Measurements from ENCODE around the gene CLEC4G.
A peak's percentile ranks its signal among the peaks of the same experiment; 100 is the strongest.

CLEC4G gene

DNA sequence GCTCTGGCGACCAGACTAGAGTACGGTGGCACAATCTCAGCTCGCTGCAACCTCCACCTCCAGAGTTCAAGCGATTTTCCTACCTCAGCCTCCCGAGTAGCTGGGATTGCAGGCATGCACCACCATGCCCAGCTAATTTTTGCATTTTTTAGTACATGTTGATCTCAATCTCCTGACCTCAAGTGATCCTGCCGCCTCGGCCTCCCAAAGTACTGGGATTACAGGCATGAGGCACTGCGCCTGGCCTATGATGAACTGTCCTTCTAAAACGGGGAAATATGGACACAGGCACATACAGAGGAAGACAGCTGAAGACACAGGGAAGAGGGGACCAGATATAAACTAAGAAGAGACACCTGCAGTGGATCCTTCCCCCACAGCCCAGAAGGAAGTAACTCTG, 43.9 kb upstream of the CLEC4G start:
- no peaks in the 10 kb centered on the region for H3K27me3 ChIP-seq (ENCODE audit: insufficient read depth, poor library complexity, severe bottlenecking)
- H3K4me3 ChIP-seq (replicated peaks; ENCODE audit: insufficient read depth, low read length), result no peak overlapping the region

DNA sequence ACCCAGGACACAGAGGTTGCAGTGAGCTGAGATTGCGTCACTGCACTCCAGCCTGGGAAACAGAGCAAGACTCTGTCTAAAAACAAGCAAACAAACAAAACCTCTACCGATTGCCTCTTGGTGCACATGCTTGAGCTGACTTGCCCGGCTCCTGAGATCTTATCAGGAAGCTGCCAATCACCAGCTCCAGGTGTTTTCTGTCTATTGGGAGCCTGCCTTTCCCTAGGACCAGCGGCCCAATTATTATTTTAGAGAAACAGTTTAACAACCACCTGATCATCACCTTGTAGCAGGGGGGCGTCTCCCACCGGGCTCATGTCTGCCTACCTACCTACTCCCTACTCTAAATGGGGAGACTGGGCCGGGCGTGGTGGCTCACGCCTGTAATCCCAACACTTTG, 41.9 kb upstream of the CLEC4G start:
- no peaks in the 10 kb centered on the region for H3K27me3 ChIP-seq (ENCODE audit: insufficient read depth, poor library complexity, severe bottlenecking)
- no peak for DNase-seq (ENCODE audit: low read depth in 1 of 2, low spot score in 1 of 2)
- no peak for TF ChIP-seq SPI1 (IDR thresholded peaks at IDR 0.05; ENCODE audit: borderline replicate concordance, low read depth)
- TF ChIP-seq, protein P1, sequence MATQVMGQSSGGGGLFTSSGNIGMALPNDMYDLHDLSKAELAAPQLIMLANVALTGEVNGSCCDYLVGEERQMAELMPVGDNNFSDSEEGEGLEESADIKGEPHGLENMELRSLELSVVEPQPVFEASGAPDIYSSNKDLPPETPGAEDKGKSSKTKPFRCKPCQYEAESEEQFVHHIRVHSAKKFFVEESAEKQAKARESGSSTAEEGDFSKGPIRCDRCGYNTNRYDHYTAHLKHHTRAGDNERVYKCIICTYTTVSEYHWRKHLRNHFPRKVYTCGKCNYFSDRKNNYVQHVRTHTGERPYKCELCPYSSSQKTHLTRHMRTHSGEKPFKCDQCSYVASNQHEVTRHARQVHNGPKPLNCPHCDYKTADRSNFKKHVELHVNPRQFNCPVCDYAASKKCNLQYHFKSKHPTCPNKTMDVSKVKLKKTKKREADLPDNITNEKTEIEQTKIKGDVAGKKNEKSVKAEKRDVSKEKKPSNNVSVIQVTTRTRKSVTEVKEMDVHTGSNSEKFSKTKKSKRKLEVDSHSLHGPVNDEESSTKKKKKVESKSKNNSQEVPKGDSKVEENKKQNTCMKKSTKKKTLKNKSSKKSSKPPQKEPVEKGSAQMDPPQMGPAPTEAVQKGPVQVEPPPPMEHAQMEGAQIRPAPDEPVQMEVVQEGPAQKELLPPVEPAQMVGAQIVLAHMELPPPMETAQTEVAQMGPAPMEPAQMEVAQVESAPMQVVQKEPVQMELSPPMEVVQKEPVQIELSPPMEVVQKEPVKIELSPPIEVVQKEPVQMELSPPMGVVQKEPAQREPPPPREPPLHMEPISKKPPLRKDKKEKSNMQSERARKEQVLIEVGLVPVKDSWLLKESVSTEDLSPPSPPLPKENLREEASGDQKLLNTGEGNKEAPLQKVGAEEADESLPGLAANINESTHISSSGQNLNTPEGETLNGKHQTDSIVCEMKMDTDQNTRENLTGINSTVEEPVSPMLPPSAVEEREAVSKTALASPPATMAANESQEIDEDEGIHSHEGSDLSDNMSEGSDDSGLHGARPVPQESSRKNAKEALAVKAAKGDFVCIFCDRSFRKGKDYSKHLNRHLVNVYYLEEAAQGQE (IDR thresholded peaks at IDR 0.05; ENCODE audit: insufficient replicate concordance, low read depth), result no peak
- TF ChIP-seq GABPA (IDR thresholded peaks at IDR 0.05; ENCODE audit: low read depth), result no peak
- TF ChIP-seq, protein P2, sequence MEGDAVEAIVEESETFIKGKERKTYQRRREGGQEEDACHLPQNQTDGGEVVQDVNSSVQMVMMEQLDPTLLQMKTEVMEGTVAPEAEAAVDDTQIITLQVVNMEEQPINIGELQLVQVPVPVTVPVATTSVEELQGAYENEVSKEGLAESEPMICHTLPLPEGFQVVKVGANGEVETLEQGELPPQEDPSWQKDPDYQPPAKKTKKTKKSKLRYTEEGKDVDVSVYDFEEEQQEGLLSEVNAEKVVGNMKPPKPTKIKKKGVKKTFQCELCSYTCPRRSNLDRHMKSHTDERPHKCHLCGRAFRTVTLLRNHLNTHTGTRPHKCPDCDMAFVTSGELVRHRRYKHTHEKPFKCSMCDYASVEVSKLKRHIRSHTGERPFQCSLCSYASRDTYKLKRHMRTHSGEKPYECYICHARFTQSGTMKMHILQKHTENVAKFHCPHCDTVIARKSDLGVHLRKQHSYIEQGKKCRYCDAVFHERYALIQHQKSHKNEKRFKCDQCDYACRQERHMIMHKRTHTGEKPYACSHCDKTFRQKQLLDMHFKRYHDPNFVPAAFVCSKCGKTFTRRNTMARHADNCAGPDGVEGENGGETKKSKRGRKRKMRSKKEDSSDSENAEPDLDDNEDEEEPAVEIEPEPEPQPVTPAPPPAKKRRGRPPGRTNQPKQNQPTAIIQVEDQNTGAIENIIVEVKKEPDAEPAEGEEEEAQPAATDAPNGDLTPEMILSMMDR (IDR thresholded peaks at IDR 0.05; ENCODE audit: insufficient read depth, low read length), result no peak
- no peak for TF ChIP-seq POLR2AphosphoS5 (IDR thresholded peaks at IDR 0.05; ENCODE audit: low read depth)
- no peak overlapping the region for H3K4me3 ChIP-seq (replicated peaks; ENCODE audit: insufficient read depth, low read length)
- no peak overlapping the region; the same call in 1 of the 2 replicates for H3K27ac ChIP-seq (replicated peaks)

More for the DNA sequence above, 43.9 kb upstream of the CLEC4G start:
- no peak for DNase-seq (ENCODE audit: low read depth in 1 of 2, low spot score in 1 of 2)
- no peak for TF ChIP-seq GABPA (IDR thresholded peaks at IDR 0.05; ENCODE audit: low read depth)
- TF ChIP-seq, protein P2 (IDR thresholded peaks at IDR 0.05; ENCODE audit: insufficient read depth, low read length), result no peak
- TF ChIP-seq, protein P1 (IDR thresholded peaks at IDR 0.05; ENCODE audit: insufficient replicate concordance, low read depth), result no peak
- no peak overlapping the region for H3K27ac ChIP-seq (replicated peaks)

DNA sequence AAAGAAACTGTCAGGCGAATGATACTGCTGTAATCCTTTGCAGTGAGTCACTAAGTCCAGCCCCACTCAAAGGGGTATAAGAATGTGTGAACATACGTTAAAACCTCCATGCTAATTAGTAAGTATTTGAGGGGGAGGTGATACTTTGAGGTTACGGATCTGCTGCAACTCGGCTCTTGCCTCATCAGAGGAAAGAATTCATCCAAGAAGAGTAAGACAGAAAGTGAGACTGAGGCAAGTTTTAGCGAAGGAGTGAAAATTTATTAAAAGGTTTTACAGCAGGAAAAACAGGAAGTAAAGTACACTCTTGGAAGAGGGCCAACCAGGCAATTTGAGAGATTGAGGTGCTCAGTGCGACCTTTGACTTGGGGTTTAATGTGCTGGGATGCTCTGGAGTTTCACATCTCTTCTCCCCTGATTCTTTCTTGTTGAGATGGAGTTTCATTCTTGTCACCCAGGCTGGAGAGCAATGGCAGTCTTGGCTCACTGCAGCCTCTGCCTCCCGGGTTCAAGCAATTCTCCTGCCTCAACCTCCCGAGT, 40.9 kb upstream of the CLEC4G start:
- DNase-seq (ENCODE audit: low read depth in 1 of 2, low spot score in 1 of 2), result peak; percentile 90 to 93
- TF ChIP-seq, protein P1 (IDR thresholded peaks at IDR 0.05; ENCODE audit: insufficient replicate concordance, low read depth), result no peak
- peak; percentile 73 for TF ChIP-seq POLR2AphosphoS5 (IDR thresholded peaks at IDR 0.05; ENCODE audit: low read depth)
- H3K27ac ChIP-seq (replicated peaks), result peak overlapping the region; percentile 63
- H3K27me3 ChIP-seq (ENCODE audit: insufficient read depth, poor library complexity, severe bottlenecking), result no peaks in the 10 kb centered on the region
- H3K4me3 ChIP-seq (replicated peaks; ENCODE audit: insufficient read depth, low read length), result no peak overlapping the region

Data from HL-60 (cell line).